K562 (cell line): ENCODE data around the gene URB2. TPM values are rescaled to one million over a fixed set of nuclear protein-coding genes. Genes with fewer than 3 reads are reported as not detected.

Experiments
- ATAC-seq: fragments of 200-7000 bp; cut with Tn5 transposase; 3 replicates; pipeline ENCODE4 v1.9.1; 2020; ENCODE audit warnings: moderate library complexity
- BruUV-seq: library from RNA; stranded (reverse); fragments of 400-500 nt; replicated peaks from 2 replicates; lab custom pipeline; 2021; lab: Mats Ljungman, UMichigan
- CTCF ChIA-PET: fragments of 300-600 bp; formaldehyde crosslinking; extraction: SDS; loops from one replicate; lab custom pipeline; 2021; ENCODE audit warnings: low intra/inter-chr PET ratio; lab: Yijun Ruan, JAX
- POLR2A ChIA-PET: fragments of 300-600, 350-650 bp; sonication (Branson Sonifier 250); formaldehyde crosslinking; extraction: SDS; loops from one replicate; lab custom pipeline; 2021; ENCODE audit warnings: antibody characterized with exemption, inconsistent platforms; lab: Yijun Ruan, JAX
- DNase-seq, 4 experiments: peaks; one replicate each; pipeline versions ENCODE4 v3.0.0 to v3.0.0-alpha.2; 2011 to 2018; ENCODE audit warnings: low spot score in 3 of 4, mixed read lengths in 3 of 4; ENCODE audit errors: extremely low read depth in 1 of 4
- FAIRE-seq: peaks from 2 replicates; lab custom pipeline; 2011; peaks lifted over from hg19 to GRCh38; lab: Jason Lieb, UNC
- H2AFZ ChIP-seq: 2 replicates; pipeline ENCODE4 v1.6.0; 2011; ENCODE audit warnings: low read depth, low read length, control low read depth, inconsistent platforms
- H3K27ac ChIP-seq: fragments of 200-600 bp; 3 replicates; pipeline ENCODE4 v1.8.0; 2011; ENCODE audit warnings: low read depth, mild to moderate bottlenecking, control low read depth, inconsistent platforms, low read length, moderate library complexity, mixed read lengths; ENCODE audit errors: extremely low read depth
- H3K27me3 ChIP-seq, 2 experiments: fragments of 300-600 bp in 1 of 2; 2 replicates in 1 of 2; 3 replicates in 1 of 2; pipeline versions ENCODE4 v1.6.0 to v1.8.0; 2011; ENCODE audit warnings: inconsistent platforms in 2 of 2, low read length in 2 of 2, mild to moderate bottlenecking in 1 of 2, mixed read lengths in 1 of 2, moderate library complexity in 1 of 2; ENCODE audit not compliant: control insufficient read depth in 2 of 2, insufficient read depth in 2 of 2
- H3K36me3 ChIP-seq: fragments of 300-600 bp; 3 replicates; pipeline ENCODE4 v1.8.0; 2011; ENCODE audit warnings: mild to moderate bottlenecking, low read length, inconsistent platforms; ENCODE audit not compliant: control insufficient read depth, insufficient read depth
- H3K4me1 ChIP-seq, 2 experiments: fragments of 200-600 bp in 1 of 2; replicated peaks in 1 of 2; 2 replicates in 1 of 2; 3 replicates in 1 of 2; pipeline versions ENCODE4 v1.5.1 to v1.8.0; 2011; ENCODE audit warnings: inconsistent platforms in 2 of 2, low read length in 2 of 2, mild to moderate bottlenecking in 1 of 2, mixed read lengths in 1 of 2, moderate library complexity in 1 of 2; ENCODE audit not compliant: control insufficient read depth in 2 of 2, insufficient read depth in 2 of 2
- H3K4me2 ChIP-seq: 2 replicates; pipeline ENCODE4 v1.6.1; 2011; ENCODE audit warnings: low read length, control low read depth, inconsistent platforms, mixed read lengths; ENCODE audit not compliant: insufficient read depth
- H3K4me3 ChIP-seq: fragments of 200-600 bp; sonication (generic), shearing (Covaris generic); 2 replicates; pipeline ENCODE4 v1.5.1; 2016; ENCODE audit warnings: control low read depth, inconsistent platforms
- H3K79me2 ChIP-seq: fragments of 200-600 bp; 3 replicates; pipeline ENCODE4 v1.8.0; 2011; ENCODE audit warnings: low read length, inconsistent platforms; ENCODE audit not compliant: control insufficient read depth, insufficient read depth
- H3K9ac ChIP-seq, 2 experiments: 2 replicates each; pipeline versions ENCODE4 v1.6.0 to v1.6.1; 2011; ENCODE audit warnings: low read depth in 2 of 2, low read length in 2 of 2, control low read depth in 1 of 2, inconsistent platforms in 1 of 2, mild to moderate bottlenecking in 1 of 2, mixed read lengths in 1 of 2; ENCODE audit not compliant: insufficient read depth in 1 of 2
- H3K9me1 ChIP-seq: one replicate; pipeline ENCODE4 v1.6.0; 2011; ENCODE audit warnings: inconsistent platforms, mild to moderate bottlenecking, low read length, moderate library complexity; ENCODE audit not compliant: control insufficient read depth, insufficient read depth
- H3K9me3 ChIP-seq: replicated peaks from 2 replicates; pipeline ENCODE4 v1.5.1; 2011; ENCODE audit warnings: low read depth, low read length, inconsistent platforms; ENCODE audit not compliant: control insufficient read depth, insufficient read depth
- H4K20me1 ChIP-seq: replicated peaks from 2 replicates; pipeline ENCODE4 v1.6.1; 2011; ENCODE audit warnings: low read length, inconsistent platforms, mixed read lengths; ENCODE audit not compliant: control insufficient read depth, insufficient read depth
- BMI1 ChIP-seq: fragments of 150-350 bp; IDR thresholded peaks from 2 replicates; pipeline ENCODE4 v1.6.1; 2014; ENCODE audit warnings: low read length
- CREBBP ChIP-seq: IDR thresholded peaks from one replicate; pipeline ENCODE4 v1.6.1; 2012; ENCODE audit warnings: low read depth, mild to moderate bottlenecking, control low read depth, inconsistent platforms, low read length
- CTCF ChIP-seq, 3 experiments: IDR thresholded peaks in 2 of 3; conservative IDR thresholded peaks in 1 of 3; 2 replicates each; pipeline ENCODE4 v1.5.1; 2011 to 2012; ENCODE audit warnings: low read length in 3 of 3, mild to moderate bottlenecking in 3 of 3, control low read depth in 2 of 3, improper control_type of control experiment in 1 of 3, inconsistent platforms in 1 of 3, low read depth in 1 of 3, mixed read lengths in 1 of 3, moderate library complexity in 1 of 3; ENCODE audit not compliant: insufficient read depth in 2 of 3
- KAT2B ChIP-seq: IDR thresholded peaks from one replicate; pipeline ENCODE4 v1.6.1; 2012; ENCODE audit warnings: low read depth, mild to moderate bottlenecking, control low read depth, inconsistent platforms, low read length, moderate library complexity
- POLR3A ChIP-seq: IDR thresholded peaks from 2 replicates; pipeline ENCODE4 v1.6.1; 2011; ENCODE audit warnings: borderline replicate concordance, mild to moderate bottlenecking, moderate library complexity; ENCODE audit not compliant: insufficient read length, insufficient read depth; ENCODE audit errors: extremely low read depth
- RHOXF2B ChIP-seq: fragments of 250-450 bp; sonication (Bioruptor Pico); conservative IDR thresholded peaks from 2 replicates; pipeline ENCODE4 v1.5.1; 2021
- TBP ChIP-seq: optimal IDR thresholded peaks from 2 replicates; pipeline ENCODE3; 2011; ENCODE audit warnings: low read depth, low read length, improper control_type of control experiment
- TEAD2 ChIP-seq: fragments of 450-650 bp; IDR thresholded peaks from 2 replicates; pipeline ENCODE4 v1.6.1; 2016; ENCODE audit warnings: missing genetic modification characterization, control low read depth, missing compliant biosample characterization
- UBTF ChIP-seq, 2 experiments: IDR thresholded peaks; 2 replicates each; pipeline ENCODE4 v1.6.1; 2012; ENCODE audit warnings: improper control_type of control experiment in 2 of 2, low read depth in 2 of 2, low read length in 2 of 2, borderline replicate concordance in 1 of 2
- ZBTB49 ChIP-seq: sonication (generic); formaldehyde crosslinking; IDR thresholded peaks from 2 replicates; pipeline ENCODE4 v1.8.0; 2022; ENCODE audit warnings: missing genetic modification reagents, mild to moderate bottlenecking, borderline replicate concordance
- ZFX ChIP-seq: sonication (generic); formaldehyde crosslinking; IDR thresholded peaks from 2 replicates; pipeline ENCODE4 v1.8.0; 2022; ENCODE audit warnings: mild to moderate bottlenecking, missing genetic modification reagents, moderate library complexity
- ZNF707 ChIP-seq: fragments of 250-450 bp; sonication (Bioruptor Pico); conservative IDR thresholded peaks from 2 replicates; pipeline ENCODE4 v1.8.0; 2022; ENCODE audit warnings: inconsistent platforms, mild to moderate bottlenecking, moderate library complexity
- WGBS: fragments of 100-300 bp; shearing (Covaris generic); methylation state at CpG from one replicate; pipeline ENCODE4 v1.1.6; 2016; ENCODE audit warnings: low coverage, mixed read lengths; ENCODE audit not compliant: insufficient coverage; ENCODE audit errors: missing lambda C conversion rate; 5-methylcytosine and 5-hydroxymethylcytosine counted together
- in situ Hi-C: fragments of 300-500 bp; cut with MboI; formaldehyde crosslinking; loops from 4 replicates; pipeline ENCODE4 v1.15.0; 2018; ENCODE audit warnings: inconsistent platforms, mixed read lengths
- intact Hi-C: fragments of 100-400 bp; cut with micrococcal nuclease; formaldehyde crosslinking; loops from 2 replicates; pipeline ENCODE4 v1.14.2; 2022
- polyA plus RNA-seq, 8 experiments: library from polyadenylated mRNA; depleted of rRNA in 4 of 8; stranded (reverse) in 5 of 8; unstranded in 3 of 8; fragments of >200 nt; fragmentation: Nextera tagmentation in 2 of 8; fragmentation: Illumina TruSeq in 1 of 8; extraction: Ambion mirVana in 2 of 8; extraction: Trizol in 1 of 8; gene quantifications; 2 replicates each; pipeline versions ENCODE4 v1.2.1 to v1.2.3, GENCODE V29; 2011 to 2014; ENCODE audit warnings: inconsistent platforms in 1 of 8, missing spikeins in 1 of 8
- total RNA-seq, 7 experiments: library from RNA; depleted of rRNA in 6 of 7; stranded (reverse); fragments of >200 nt in 6 of 7; fragmentation: Illumina TruSeq in 2 of 7; extraction: Trizol in 2 of 7; gene quantifications; 2 replicates each; pipeline versions ENCODE4 v1.2.1 to v1.2.3, GENCODE V29; 2011 to 2021; ENCODE audit warnings: low replicate concordance in 1 of 7

Gene URB2
- total and polyA plus RNA-seq, 9 of the 15 experiments (the other 6 are each of a cell fraction or from before 2014, with no cell fraction given): 2.8 to 28.3 (median 19.0) TPM

- no peak for DNase-seq
- no peak overlapping the region for H3K27ac ChIP-seq
- no peaks in the 10 kb centered on the region for H3K9me1 ChIP-seq
- H3K9me3 ChIP-seq: no peaks in the 10 kb centered on the region
- H2AFZ ChIP-seq: no peak overlapping the region
- no peak overlapping the region for H3K4me2 ChIP-seq
- no peak overlapping the region for H3K4me3 ChIP-seq
- H4K20me1 ChIP-seq: no peaks in the 10 kb centered on the region
- TF ChIP-seq CREBBP (no peak), POLR3A (no peak), RHOXF2B (CRISPR knock-in tag) (no peak), KAT2B (no peak), ZBTB49 (CRISPR knock-in tag) (no peak), UBTF (IDR thresholded peaks at IDR 0.05; ENCODE audit: borderline replicate concordance in 1 of 2, low read depth in 2 of 2, low read length in 2 of 2) (no peak), TBP (no peak), BMI1 (no peak), ZNF707 (CRISPR knock-in tag) (no peak), ZFX (CRISPR knock-in tag) (no peak), TEAD2 (tag) (no peak), CTCF (IDR thresholded peaks at IDR 0.05 in 2 of 3, conservative IDR thresholded peaks at IDR 0.05 in 1 of 3; ENCODE audit: insufficient read depth in 2 of 3, low read depth in 1 of 3, low read length in 3 of 3) (no peak)
- ATAC-seq: no peak
- BruUV-seq: no TSS peak
- H3K36me3 ChIP-seq: peaks cover 95% of the 10 kb centered on the region
- WGBS: 96% methylated on average over 2 of the region's 2 CpGs
- no peak for FAIRE-seq
- ChIA-PET CTCF (interaction anchor here (0.7 kb wide), 1 partner anchor 609 kb away, joined by 3 read pairs; no protein-coding TSS in a partner anchor), POLR2A (no interaction called here)
- no peaks in the 10 kb centered on the region for H3K79me2 ChIP-seq
- intact Hi-C loops: no loop called here
- no peaks in the 10 kb centered on the region for H3K27me3 ChIP-seq
- no peak overlapping the region for H3K9ac ChIP-seq
- H3K4me1 ChIP-seq: no peaks in the 10 kb centered on the region
- in situ Hi-C loops: no loop called here
Observed at GRCh38 chr1:229608590-229608989, 17.5 kb upstream of the URB2 start.
